ENCODE data around the gene FGF10. TPM values are rescaled to one million over a fixed set of nuclear protein-coding genes. Genes with fewer than 3 reads are reported as not detected.

Gene FGF10
- total RNA-seq, 1 experiment from 2014 or later: not detected

DNA sequence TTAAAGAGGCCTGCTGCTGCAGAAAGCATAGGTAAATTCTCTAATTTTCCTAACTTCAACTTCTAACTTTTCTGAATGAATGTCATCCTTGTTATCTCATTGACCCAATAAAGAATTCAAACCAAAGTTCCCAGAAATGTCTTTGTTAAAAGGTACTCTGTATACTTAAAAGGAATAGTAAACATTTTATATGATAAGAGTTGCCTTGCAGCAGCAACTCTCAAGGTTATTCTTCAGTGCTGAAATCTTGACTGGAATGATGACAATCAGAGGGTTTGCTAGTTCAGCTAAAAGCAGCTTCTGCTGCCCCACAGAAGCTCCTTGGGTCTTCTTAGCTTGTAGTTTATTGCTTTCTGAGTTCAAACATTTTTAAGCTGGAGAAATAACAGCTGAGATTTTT lies 28.3 kb downstream of the FGF10 start:
- H3K36me3 ChIP-seq (ENCODE audit: insufficient read depth, low read length, poor library complexity, severe bottlenecking): no peaks in the 10 kb centered on the region
- DNase-seq (ENCODE audit: low spot score): no peak
- no peak overlapping the region for H3K4me3 ChIP-seq (ENCODE audit: low read depth, low read length, poor library complexity, severe bottlenecking)
- no peaks in the 10 kb centered on the region for H3K9me3 ChIP-seq (ENCODE audit: low read depth, low read length, poor library complexity, severe bottlenecking)
- H3K27me3 ChIP-seq (replicated peaks; ENCODE audit: insufficient read depth, low read depth, low read length, poor library complexity): no peaks in the 10 kb centered on the region
- ChIA-PET CTCF (no interaction called here), POLR2A (ENCODE audit: low non-redundant PET) (no interaction called here)
- intact Hi-C loops (cut with micrococcal nuclease; ENCODE audit: unreplicated experiment): no loop called here
- no peak overlapping the region for H3K27ac ChIP-seq (ENCODE audit: low read depth, low read length, poor library complexity, severe bottlenecking)
- no TSS peak for BruUV-seq (replicated peaks)
- no peak for TF ChIP-seq EZH2 (IDR thresholded peaks at IDR 0.05; ENCODE audit: borderline replicate concordance, low read depth, low read length, poor library complexity, severe bottlenecking)
- TF ChIP-seq CTCF (conservative IDR thresholded peaks at IDR 0.05; ENCODE audit: low read depth, low read length): no peak
- no peaks in the 10 kb centered on the region for H3K4me1 ChIP-seq (ENCODE audit: insufficient read depth, low read length, poor library complexity, severe bottlenecking)

DNA sequence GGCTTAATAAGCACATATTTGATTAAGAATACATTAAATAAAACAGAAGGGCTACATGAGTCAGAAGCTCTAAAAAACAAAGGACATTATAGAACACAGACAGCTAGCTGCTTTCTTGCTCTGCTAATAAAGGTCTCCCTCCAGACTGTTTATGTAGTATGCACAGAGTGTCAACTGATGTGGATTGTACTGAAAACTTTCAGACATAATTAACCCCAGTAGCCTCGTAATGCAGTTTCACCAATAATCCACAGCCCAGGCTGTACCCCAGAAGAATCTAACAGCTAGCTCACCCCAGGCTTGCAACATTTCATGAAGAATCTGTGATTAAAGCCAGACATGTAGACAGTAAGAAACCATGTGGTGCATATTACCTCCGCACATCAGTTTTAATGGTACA lies 30.8 kb downstream of the FGF10 start:
- POLR2A ChIA-PET (ENCODE audit: low non-redundant PET): no interaction called here
- no peak overlapping the region for H3K27ac ChIP-seq (ENCODE audit: low read depth, low read length, poor library complexity, severe bottlenecking)
- no peaks in the 10 kb centered on the region for H3K9me3 ChIP-seq (ENCODE audit: low read depth, low read length, poor library complexity, severe bottlenecking)
- H3K4me3 ChIP-seq (ENCODE audit: low read depth, low read length, poor library complexity, severe bottlenecking): no peak overlapping the region
- intact Hi-C loops (cut with micrococcal nuclease; ENCODE audit: unreplicated experiment): no loop called here
- no peaks in the 10 kb centered on the region for H3K4me1 ChIP-seq (ENCODE audit: insufficient read depth, low read length, poor library complexity, severe bottlenecking)
- TF ChIP-seq EZH2 (IDR thresholded peaks at IDR 0.05; ENCODE audit: borderline replicate concordance, low read depth, low read length, poor library complexity, severe bottlenecking): no peak
- TF ChIP-seq CTCF (conservative IDR thresholded peaks at IDR 0.05; ENCODE audit: low read depth, low read length): no peak
- no peaks in the 10 kb centered on the region for H3K36me3 ChIP-seq (ENCODE audit: insufficient read depth, low read length, poor library complexity, severe bottlenecking)
- no peak for DNase-seq (ENCODE audit: low spot score)
- BruUV-seq (replicated peaks): no TSS peak
- CTCF ChIA-PET: no interaction called here
- no peaks in the 10 kb centered on the region for H3K27me3 ChIP-seq (replicated peaks; ENCODE audit: insufficient read depth, low read depth, low read length, poor library complexity)

DNA sequence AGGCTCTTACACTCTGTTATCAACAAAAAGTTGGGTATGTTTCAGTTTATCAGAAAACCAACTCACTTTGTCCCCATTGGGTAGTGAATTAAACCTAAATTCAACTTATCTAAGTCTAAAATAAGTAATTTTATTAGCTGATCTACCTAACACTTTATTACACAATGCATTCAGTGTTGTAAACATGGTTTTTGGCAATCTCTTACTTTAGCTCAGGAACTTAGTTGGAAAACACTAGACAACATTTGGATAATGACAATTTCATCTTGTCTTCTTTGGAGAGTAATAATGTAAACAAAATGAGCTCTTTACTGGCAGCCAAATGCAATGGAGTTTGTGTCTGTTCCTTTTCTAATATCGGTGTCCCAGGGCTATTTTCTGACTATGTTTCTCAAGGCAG lies 33.0 kb downstream of the FGF10 start:
- H3K9me3 ChIP-seq (ENCODE audit: low read depth, low read length, poor library complexity, severe bottlenecking): no peaks in the 10 kb centered on the region
- no TSS peak for BruUV-seq (replicated peaks)
- intact Hi-C loops (cut with micrococcal nuclease; ENCODE audit: unreplicated experiment): no loop called here
- no peak overlapping the region for H3K27ac ChIP-seq (ENCODE audit: low read depth, low read length, poor library complexity, severe bottlenecking)
- TF ChIP-seq EZH2 (IDR thresholded peaks at IDR 0.05; ENCODE audit: borderline replicate concordance, low read depth, low read length, poor library complexity, severe bottlenecking): no peak
- no peak for TF ChIP-seq CTCF (conservative IDR thresholded peaks at IDR 0.05; ENCODE audit: low read depth, low read length)
- no peaks in the 10 kb centered on the region for H3K27me3 ChIP-seq (replicated peaks; ENCODE audit: insufficient read depth, low read depth, low read length, poor library complexity)
- H3K36me3 ChIP-seq (ENCODE audit: insufficient read depth, low read length, poor library complexity, severe bottlenecking): no peaks in the 10 kb centered on the region
- DNase-seq (ENCODE audit: low spot score): no peak
- ChIA-PET CTCF (no interaction called here), POLR2A (ENCODE audit: low non-redundant PET) (no interaction called here)
- H3K4me1 ChIP-seq (ENCODE audit: insufficient read depth, low read length, poor library complexity, severe bottlenecking): no peaks in the 10 kb centered on the region
- no peak overlapping the region for H3K4me3 ChIP-seq (ENCODE audit: low read depth, low read length, poor library complexity, severe bottlenecking)

Data from A673 (cell line).